GM10266 (cell line): ENCODE measurements around the gene KLHL4.

Experiments
- DNase-seq: peaks from one replicate; pipeline ENCODE4 v3.0.0; 2012; ENCODE audit errors: extremely low spot score
- CTCF ChIP-seq: IDR thresholded peaks from 2 replicates; pipeline ENCODE4 v1.5.1; 2012; ENCODE audit warnings: mild to moderate bottlenecking, low read depth; ENCODE audit not compliant: control insufficient read depth, insufficient read depth; ENCODE audit errors: missing control alignments

Gene KLHL4

GRCh38 chrX:87518504-87518903 lies 902 bp downstream of the KLHL4 start:
- DNase-seq = no peak
- TF ChIP-seq CTCF = no peak

DNA sequence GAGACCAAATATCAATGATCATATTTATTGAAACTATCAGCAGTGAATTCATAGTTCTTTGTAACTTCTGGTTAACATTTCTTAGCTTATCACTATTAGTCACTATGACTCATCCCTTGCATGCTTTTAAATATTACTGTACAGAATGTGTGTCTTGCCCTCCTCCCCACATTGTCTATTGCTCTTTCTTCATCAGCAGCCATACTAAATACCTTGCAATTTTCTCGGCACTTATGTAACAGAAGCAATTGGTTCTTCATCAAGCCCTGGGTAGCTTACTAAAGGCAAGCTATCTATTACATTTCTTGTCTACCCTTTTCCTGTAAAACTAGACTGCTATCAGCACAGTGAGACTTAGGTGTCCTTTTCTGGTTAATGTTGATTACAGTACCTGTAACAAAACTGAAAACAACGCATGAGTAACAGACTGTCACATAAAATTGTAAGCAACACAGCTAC lies 8.2 kb downstream of the KLHL4 start:
- no peak for TF ChIP-seq CTCF
- no peak for DNase-seq

DNA sequence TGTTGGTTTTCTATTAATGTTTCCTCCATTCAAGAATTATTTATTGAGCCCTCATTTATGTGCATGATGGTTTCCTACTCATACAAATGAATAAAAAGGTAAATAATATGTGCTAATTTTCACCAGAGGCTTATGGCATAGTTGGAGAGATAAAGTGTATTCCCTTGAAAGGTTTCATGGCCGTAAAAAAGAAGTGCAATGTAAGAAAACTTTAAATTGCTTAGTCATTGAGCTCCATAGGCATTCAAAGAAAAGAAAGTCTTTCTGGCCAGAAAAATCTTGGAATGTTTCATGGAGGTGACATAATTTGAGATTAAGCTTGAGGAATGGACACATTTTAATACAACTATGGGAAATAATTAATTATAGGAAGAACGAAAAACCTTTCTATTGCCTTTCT lies 8.7 kb downstream of the KLHL4 start:
- no peak for TF ChIP-seq CTCF
- no peak for DNase-seq

DNA sequence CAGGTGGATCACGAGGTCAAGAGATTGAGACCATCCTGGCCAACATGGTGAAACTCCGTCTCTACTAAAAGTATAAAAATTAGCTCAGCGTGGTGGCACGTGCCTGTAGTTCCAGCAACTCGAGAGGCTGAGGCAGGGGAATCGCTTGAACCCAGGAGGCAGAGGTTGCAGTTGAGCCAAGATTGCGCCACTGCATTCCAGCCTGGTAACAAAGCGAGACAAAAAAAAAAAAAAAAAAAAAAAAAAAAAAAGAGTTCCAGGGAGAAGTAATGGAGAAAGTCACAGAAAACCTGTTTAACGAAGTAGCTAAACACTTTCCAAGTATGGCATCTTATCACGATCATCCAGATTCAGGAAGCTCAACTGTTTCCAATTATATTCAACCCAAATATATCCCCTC lies 10.9 kb downstream of the KLHL4 start:
- TF ChIP-seq CTCF = no peak
- DNase-seq = no peak

GRCh38 chrX:87571964-87572363 lies 54.4 kb downstream of the KLHL4 start:
- no peak for TF ChIP-seq CTCF
- DNase-seq = no peak

DNA sequence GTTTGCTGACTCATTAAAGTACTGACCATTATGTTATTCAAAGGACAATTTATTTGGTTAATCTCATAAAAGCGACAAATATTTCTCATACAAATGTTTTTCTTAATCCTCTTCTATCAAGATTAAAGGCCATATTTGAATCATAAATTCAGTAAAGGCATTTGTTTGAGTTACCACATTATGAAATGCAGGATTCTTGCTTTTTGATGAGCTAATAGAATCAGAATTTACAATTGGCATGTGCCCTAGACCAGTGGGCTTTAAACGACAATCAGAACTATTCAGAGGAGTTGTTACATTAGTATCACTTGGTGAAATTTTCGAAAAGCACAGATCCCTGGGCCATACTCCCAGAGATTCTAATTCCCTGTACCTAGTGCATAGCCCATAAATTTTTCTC lies 55.3 kb downstream of the KLHL4 start:
- no peak for DNase-seq
- TF ChIP-seq CTCF = no peak

GRCh38 chrX:87578978-87579377 lies 61.4 kb downstream of the KLHL4 start:
- no peak for DNase-seq
- TF ChIP-seq CTCF = no peak

DNA sequence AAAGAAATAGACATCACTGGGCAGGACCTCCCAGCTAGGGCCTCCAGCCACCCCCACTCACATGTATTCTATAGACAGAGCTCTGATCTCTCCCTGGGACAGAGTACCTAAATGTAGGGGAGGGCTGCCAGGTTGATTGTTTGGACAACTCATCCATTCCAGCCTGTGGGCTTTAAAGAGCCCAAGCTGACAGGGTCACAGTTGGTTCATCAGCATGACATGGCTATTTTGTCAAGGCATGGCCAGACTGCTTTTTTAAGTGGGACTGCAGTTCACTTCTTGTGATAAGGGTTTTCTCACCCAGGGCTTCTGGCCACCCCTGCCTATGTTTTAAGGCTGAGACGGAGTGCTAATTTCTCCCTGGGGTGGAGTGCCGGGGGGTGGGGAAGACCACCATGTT lies 63.3 kb downstream of the KLHL4 start:
- no peak for DNase-seq
- TF ChIP-seq CTCF = no peak
